HuH-7.5 (cell line): ENCODE data around the gene TSPAN9.

Experiments used
- DNase-seq: peaks from one replicate; pipeline ENCODE4 v3.0.0; 2011; ENCODE audit warnings: low spot score

Gene TSPAN9

GRCh38 chr12:3296409-3296701, 219.2 kb downstream of the TSPAN9 start:
- no peak for DNase-seq

GRCh38 chr12:3298603-3299002, 221.4 kb downstream of the TSPAN9 start:
- DNase-seq, result no peak

- peak; percentile 92 for DNase-seq
These were observed 223.0 kb downstream of the TSPAN9 start for GRCh38 chr12:3299929-3300832.

- no peak for DNase-seq
These were observed 223.7 kb downstream of the TSPAN9 start for GRCh38 chr12:3300833-3301401.

GRCh38 chr12:3302401-3303041, 225.3 kb downstream of the TSPAN9 start:
- no peak for DNase-seq

GRCh38 chr12:3303410-3304136, 226.4 kb downstream of the TSPAN9 start:
- DNase-seq, result no peak

GRCh38 chr12:3304436-3305165, 227.4 kb downstream of the TSPAN9 start:
- DNase-seq, result no peak

GRCh38 chr12:3305464-3305863, 228.3 kb downstream of the TSPAN9 start:
- DNase-seq, result no peak

GRCh38 chr12:3305904-3306619, 228.9 kb downstream of the TSPAN9 start:
- no peak for DNase-seq

- DNase-seq, result no peak
These were observed 230.2 kb downstream of the TSPAN9 start for GRCh38 chr12:3307389-3307788.

GRCh38 chr12:3308063-3308462, 230.9 kb downstream of the TSPAN9 start:
- DNase-seq, result no peak

- DNase-seq, result no peak
These were observed 231.4 kb downstream of the TSPAN9 start for GRCh38 chr12:3308609-3309008.

GRCh38 chr12:3309805-3310204, 232.6 kb downstream of the TSPAN9 start:
- no peak for DNase-seq

- no peak for DNase-seq
These were observed 233.3 kb downstream of the TSPAN9 start for GRCh38 chr12:3310271-3311026.

GRCh38 chr12:3311027-3311402, 233.8 kb downstream of the TSPAN9 start:
- DNase-seq, result no peak

- no peak for DNase-seq
These were observed 234.4 kb downstream of the TSPAN9 start for GRCh38 chr12:3311491-3312103.

GRCh38 chr12:3313066-3313465, 235.9 kb downstream of the TSPAN9 start:
- no peak for DNase-seq

GRCh38 chr12:3313675-3314663, 236.8 kb downstream of the TSPAN9 start:
- peak; percentile 46 for DNase-seq

- DNase-seq, result no peak
These were observed 238.1 kb downstream of the TSPAN9 start for GRCh38 chr12:3315201-3315661.
